Inflammatory macrophage treated with lipopolysaccharide for 1 hour (primary cell): ENCODE results near the gene FNDC7.
"Not testable (repeated sequence)": the region's sequence is repeated elsewhere in the genome, so short reads cannot be mapped to it uniquely, and the experiment has no call there.

Source experiments
- DNase-seq, 2 donors: peaks; one replicate each; pipeline ENCODE4 v3.0.0-alpha.2; 2020 to 2022

FNDC7 gene

GRCh38 chr1:108712606-108713150, at the start of gene FNDC7:
FNDC7 (plus strand) TSS chr1:108712908; CDS start chr1:108712934, 26 bp downstream.
- no peak for DNase-seq

- no peak for DNase-seq
These were observed 49.6 kb upstream of the FNDC7 start for GRCh38 chr1:108663074-108663473.

GRCh38 chr1:108664481-108664880, 48.2 kb upstream of the FNDC7 start:
- no peak for DNase-seq

GRCh38 chr1:108665067-108665466, 47.6 kb upstream of the FNDC7 start:
- DNase-seq: no peak

- DNase-seq: no peak
These were observed 46.9 kb upstream of the FNDC7 start for GRCh38 chr1:108665771-108666170.

GRCh38 chr1:108667422-108667821, 45.3 kb upstream of the FNDC7 start:
- DNase-seq: not testable (repeated sequence)

- DNase-seq: no peak
These were observed 43.9 kb upstream of the FNDC7 start for GRCh38 chr1:108668777-108669176.

- DNase-seq: no peak
These were observed 43.0 kb upstream of the FNDC7 start for GRCh38 chr1:108669679-108670078.

- no peak for DNase-seq
These were observed 42.5 kb upstream of the FNDC7 start for GRCh38 chr1:108670131-108670773.

- DNase-seq: no peak
These were observed 41.6 kb upstream of the FNDC7 start for GRCh38 chr1:108671143-108671542.

- peak; percentile 68 to 76 for DNase-seq
These were observed 34.0 kb upstream of the FNDC7 start for GRCh38 chr1:108678706-108679105.

- DNase-seq: no peak
These were observed 33.0 kb upstream of the FNDC7 start for GRCh38 chr1:108679586-108680213.

GRCh38 chr1:108681701-108682100, 31.0 kb upstream of the FNDC7 start:
- not testable (repeated sequence) for DNase-seq

GRCh38 chr1:108685529-108685928, 27.2 kb upstream of the FNDC7 start:
- DNase-seq: no peak

GRCh38 chr1:108686614-108687313, 25.9 kb upstream of the FNDC7 start:
- no peak for DNase-seq

- peak; percentile 64 to 78 for DNase-seq
These were observed 21.4 kb upstream of the FNDC7 start for GRCh38 chr1:108691128-108691941.

GRCh38 chr1:108691942-108692723, 20.6 kb upstream of the FNDC7 start, which contains the start of gene PRPF38B:
PRPF38B (plus strand) TSS chr1:108692310; CDS start chr1:108692592, 282 bp downstream.
- peak; percentile 88 to 90 for DNase-seq

- peak; percentile 40 to 59 for DNase-seq
These were observed 19.7 kb upstream of the FNDC7 start for GRCh38 chr1:108692724-108693655.

GRCh38 chr1:108695535-108695934, 17.2 kb upstream of the FNDC7 start:
- DNase-seq: peak in 1 of 2 donors; percentile 32
